Muscle layer of colon (tissue), 2 donors: ENCODE data around the gene JAKMIP1.
"Not testable (repeated sequence)": the region's sequence is repeated elsewhere in the genome, so short reads cannot be mapped to it uniquely, and the experiment has no call there.

Source experiments
- H3K27ac ChIP-seq: one replicate; pipeline ENCODE4 v1.7.0; 2013; ENCODE audit warnings: low read depth, mild to moderate bottlenecking, low read length, moderate library complexity
- H3K27me3 ChIP-seq, 2 donors: one replicate each; pipeline ENCODE4 v1.7.0; 2013; ENCODE audit warnings: low read length in 2 of 2, mild to moderate bottlenecking in 2 of 2; ENCODE audit not compliant: insufficient read depth in 2 of 2, control insufficient read depth in 1 of 2
- H3K36me3 ChIP-seq: one replicate; pipeline ENCODE4 v1.7.0; 2013; ENCODE audit warnings: mild to moderate bottlenecking, low read length; ENCODE audit not compliant: insufficient read depth
- H3K4me1 ChIP-seq: one replicate; pipeline ENCODE4 v1.7.0; 2013; ENCODE audit warnings: mild to moderate bottlenecking, low read length; ENCODE audit not compliant: insufficient read depth
- H3K4me3 ChIP-seq, 2 donors: one replicate each; pipeline ENCODE4 v1.7.0; 2013; ENCODE audit warnings: low read length in 2 of 2, low read depth in 1 of 2, mild to moderate bottlenecking in 1 of 2, moderate library complexity in 1 of 2
- H3K9ac ChIP-seq: one replicate; pipeline ENCODE4 v1.7.0; 2013; ENCODE audit warnings: low read length
- H3K9me3 ChIP-seq: one replicate; pipeline ENCODE4 v1.7.0; 2013; ENCODE audit warnings: mild to moderate bottlenecking, low read length
- donor health status: abdominal sarcoma.
- donor health status: Adenocarcinoma of cecum.

The JAKMIP1 gene

DNA sequence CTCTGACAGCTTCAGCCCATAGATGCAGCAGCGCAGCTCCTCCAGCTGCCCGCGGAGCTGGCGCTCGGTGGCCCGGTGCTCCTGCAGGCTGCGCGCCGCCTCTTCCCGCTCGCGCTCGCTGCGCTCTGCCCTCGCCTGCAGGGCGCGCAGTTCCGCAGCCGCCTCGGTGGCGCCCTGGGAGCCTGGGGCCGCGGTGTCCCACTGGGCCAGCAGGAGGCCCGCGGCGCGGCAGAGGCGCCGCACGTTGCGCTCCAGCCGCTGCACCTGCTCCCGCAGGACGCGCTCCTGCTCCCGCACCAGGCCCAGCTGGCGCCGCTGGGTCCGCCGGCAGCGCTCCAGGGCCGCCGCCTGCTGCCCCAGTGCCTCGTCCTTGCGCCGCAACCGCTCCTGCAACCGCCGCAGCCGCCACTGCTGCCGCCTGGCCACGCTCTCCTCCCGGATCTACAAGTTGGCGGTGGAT lies 192.2 kb downstream of the JAKMIP1 start:
- Histone ChIP-seq H3K27me3 (peaks cover 0 to 14% of the 10 kb centered on the region in 2 donors), H3K27ac (no peak overlapping the region), H3K36me3 (no peaks in the 10 kb centered on the region)

DNA sequence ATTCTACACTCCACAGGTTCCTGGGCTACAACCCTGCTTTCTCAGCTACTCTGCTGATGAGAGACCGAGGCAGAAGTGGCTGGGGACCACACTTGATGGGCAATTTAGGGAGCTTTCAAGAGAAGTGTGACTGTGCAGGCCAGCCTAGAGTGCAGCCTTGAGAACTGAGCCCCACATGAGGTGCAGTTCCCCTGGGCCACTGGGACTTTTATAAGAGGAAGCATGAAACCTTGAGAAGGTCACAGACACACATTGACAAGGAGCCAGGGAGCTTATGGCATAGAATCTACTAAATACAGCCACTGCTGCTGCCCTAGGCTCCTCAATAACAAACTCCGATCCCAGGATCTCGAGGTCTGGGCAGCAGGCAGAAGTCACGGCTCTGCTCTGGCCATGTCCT lies 195.2 kb downstream of the JAKMIP1 start:
- no peaks in the 10 kb centered on the region for H3K4me1 ChIP-seq
- H3K27ac ChIP-seq: no peak overlapping the region
- H3K9ac ChIP-seq: no peak overlapping the region
- H3K4me3 ChIP-seq: no peak overlapping the region
- H3K9me3 ChIP-seq: no peaks in the 10 kb centered on the region
- no peaks in the 10 kb centered on the region for H3K36me3 ChIP-seq
- peaks cover 0 to 6% of the 10 kb centered on the region in 2 donors for H3K27me3 ChIP-seq

More for the DNA sequence above, 192.2 kb downstream of the JAKMIP1 start:
- H3K4me1 ChIP-seq: no peaks in the 10 kb centered on the region
- no peak overlapping the region for H3K9ac ChIP-seq
- H3K9me3 ChIP-seq: no peaks in the 10 kb centered on the region
- no peak overlapping the region for H3K4me3 ChIP-seq

DNA sequence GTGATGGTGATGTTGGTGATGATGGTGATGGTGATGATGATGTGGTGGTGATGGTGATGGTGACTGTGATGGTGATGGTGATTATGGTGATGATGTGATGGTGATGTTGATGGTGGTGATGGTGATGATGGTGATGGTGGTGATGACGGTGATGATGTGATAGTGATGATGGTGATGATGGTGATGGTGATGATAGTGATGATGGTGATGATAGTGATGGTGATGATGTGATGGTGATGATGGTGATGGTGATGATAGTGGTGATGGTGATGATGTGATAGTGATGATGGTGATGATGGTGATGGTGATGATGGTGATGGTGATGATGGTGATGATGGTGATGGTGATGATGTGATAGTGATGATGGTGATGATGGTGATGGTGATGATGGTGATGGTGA lies 196.9 kb downstream of the JAKMIP1 start:
- H3K4me3 ChIP-seq, H3K36me3 ChIP-seq, H3K9ac ChIP-seq, H3K27ac ChIP-seq, H3K9me3 ChIP-seq, H3K4me1 ChIP-seq, H3K27me3 ChIP-seq: not testable (repeated sequence)

DNA sequence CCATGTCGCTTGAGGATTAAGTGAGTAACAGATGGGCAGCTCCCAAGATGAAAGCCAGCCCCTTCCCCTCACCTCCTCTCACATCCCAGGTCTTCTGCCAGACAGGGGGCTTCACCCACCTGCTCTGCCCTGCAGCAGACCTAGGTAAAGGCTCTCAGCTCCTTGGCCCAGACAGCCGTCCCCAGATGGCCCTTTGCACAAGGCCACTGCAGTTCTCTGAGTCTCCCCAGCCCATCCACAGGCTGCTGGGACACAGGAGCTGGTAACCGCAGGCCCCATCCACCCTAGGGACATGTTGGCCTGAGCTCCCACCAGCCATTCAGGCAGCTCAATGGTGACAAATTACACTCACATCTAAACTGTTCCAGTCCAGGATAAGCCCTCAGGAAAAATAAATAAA lies 197.4 kb downstream of the JAKMIP1 start:
- Histone ChIP-seq H3K36me3 (no peaks in the 10 kb centered on the region), H3K4me3 (no peak overlapping the region), H3K4me1 (no peaks in the 10 kb centered on the region), H3K27me3 (peaks cover 0 to 4% of the 10 kb centered on the region in 2 donors), H3K9ac (no peak overlapping the region), H3K27ac (no peak overlapping the region), H3K9me3 (no peaks in the 10 kb centered on the region)

GRCh38 chr4:6002492-6002833 lies 197.9 kb downstream of the JAKMIP1 start:
- no peaks in the 10 kb centered on the region for H3K9me3 ChIP-seq
- no peak overlapping the region for H3K9ac ChIP-seq
- H3K4me3 ChIP-seq: no peak overlapping the region
- H3K27me3 ChIP-seq: peaks cover 0 to 4% of the 10 kb centered on the region in 2 donors
- H3K27ac ChIP-seq: no peak overlapping the region
- no peaks in the 10 kb centered on the region for H3K36me3 ChIP-seq
- no peaks in the 10 kb centered on the region for H3K4me1 ChIP-seq

GRCh38 chr4:6001680-6002491 lies 198.5 kb downstream of the JAKMIP1 start:
- Histone ChIP-seq H3K4me1 (no peaks in the 10 kb centered on the region), H3K27ac (no peak overlapping the region), H3K27me3 (peaks cover 0 to 4% of the 10 kb centered on the region in 2 donors), H3K9me3 (no peaks in the 10 kb centered on the region), H3K36me3 (no peaks in the 10 kb centered on the region), H3K9ac (no peak overlapping the region), H3K4me3 (no peak overlapping the region)

GRCh38 chr4:5999830-6000365 lies 200.5 kb downstream of the JAKMIP1 start:
- Histone ChIP-seq H3K27me3 (peaks cover 0 to 4% of the 10 kb centered on the region in 2 donors), H3K27ac (no peak overlapping the region), H3K9ac (no peak overlapping the region), H3K36me3 (no peaks in the 10 kb centered on the region), H3K4me1 (no peaks in the 10 kb centered on the region), H3K9me3 (no peaks in the 10 kb centered on the region), H3K4me3 (no peak overlapping the region)

DNA sequence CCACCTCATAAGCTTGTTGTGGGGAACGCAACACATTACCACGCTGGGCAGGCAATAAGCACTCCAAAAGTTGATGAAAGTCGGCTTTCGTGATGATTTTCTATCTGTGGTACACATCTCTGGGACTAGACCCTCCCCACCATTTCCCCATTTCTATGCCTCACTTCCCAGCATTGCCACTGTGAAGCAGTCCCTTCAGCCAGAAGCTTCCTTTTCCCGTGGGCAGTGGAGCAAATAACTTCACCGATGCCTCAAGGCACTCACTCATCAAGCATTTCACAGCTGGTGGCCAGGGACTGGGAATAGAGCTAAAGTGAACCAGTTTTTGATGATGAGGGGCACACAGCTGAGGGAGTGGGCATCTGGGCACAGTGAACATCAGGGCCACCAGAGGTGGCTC lies 201.0 kb downstream of the JAKMIP1 start:
- H3K4me1 ChIP-seq: no peaks in the 10 kb centered on the region
- no peak overlapping the region for H3K27ac ChIP-seq
- no peak overlapping the region for H3K9ac ChIP-seq
- H3K27me3 ChIP-seq: peaks cover 0 to 4% of the 10 kb centered on the region in 2 donors
- H3K36me3 ChIP-seq: no peaks in the 10 kb centered on the region
- no peak overlapping the region for H3K4me3 ChIP-seq
- H3K9me3 ChIP-seq: no peaks in the 10 kb centered on the region

- no peaks in the 10 kb centered on the region for H3K36me3 ChIP-seq
- no peak overlapping the region for H3K4me3 ChIP-seq
- no peaks in the 10 kb centered on the region for H3K4me1 ChIP-seq
- H3K27ac ChIP-seq: no peak overlapping the region
- H3K27me3 ChIP-seq: peaks cover 0 to 4% of the 10 kb centered on the region in 2 donors
- H3K9me3 ChIP-seq: no peaks in the 10 kb centered on the region
- no peak overlapping the region for H3K9ac ChIP-seq
Observed at GRCh38 chr4:5998333-5998936, 201.9 kb downstream of the JAKMIP1 start.

- no peaks in the 10 kb centered on the region for H3K36me3 ChIP-seq
- H3K27ac ChIP-seq: no peak overlapping the region
- H3K4me3 ChIP-seq: no peak overlapping the region
- H3K27me3 ChIP-seq: peaks cover 0 to 4% of the 10 kb centered on the region in 2 donors
- H3K9me3 ChIP-seq: no peaks in the 10 kb centered on the region
- H3K9ac ChIP-seq: no peak overlapping the region
- H3K4me1 ChIP-seq: no peaks in the 10 kb centered on the region
Observed at GRCh38 chr4:5996641-5997040, 203.7 kb downstream of the JAKMIP1 start.

GRCh38 chr4:5995901-5996623 lies 204.3 kb downstream of the JAKMIP1 start:
- H3K27me3 ChIP-seq: peaks cover 0 to 8% of the 10 kb centered on the region in 2 donors

More at GRCh38 chr4:5995901-5996623, 204.3 kb downstream of the JAKMIP1 start:
- Histone ChIP-seq H3K27ac (no peak overlapping the region), H3K4me3 (no peak overlapping the region), H3K9me3 (no peaks in the 10 kb centered on the region), H3K4me1 (no peaks in the 10 kb centered on the region), H3K9ac (no peak overlapping the region), H3K36me3 (no peaks in the 10 kb centered on the region)
